ENCODE data around the gene IL17RC. TPM values are rescaled to one million over a fixed set of nuclear protein-coding genes. Genes with fewer than 3 reads are reported as not detected.

Gene IL17RC
- total RNA-seq, 2 experiments from 2014 or later, result 0.22 to 0.32 TPM

GRCh38 chr3:9947025-9947995 lies 30.4 kb downstream of the IL17RC start:
- H3K9me3 Mint-ChIP-seq, result no peaks in the 10 kb centered on the region
- peaks cover 18% of the 10 kb centered on the region for H3K4me1 Mint-ChIP-seq (ENCODE audit: low read depth)
- H3K36me3 Mint-ChIP-seq (ENCODE audit: low read depth), result peaks cover 3% of the 10 kb centered on the region
- TF ChIP-seq, protein P1, sequence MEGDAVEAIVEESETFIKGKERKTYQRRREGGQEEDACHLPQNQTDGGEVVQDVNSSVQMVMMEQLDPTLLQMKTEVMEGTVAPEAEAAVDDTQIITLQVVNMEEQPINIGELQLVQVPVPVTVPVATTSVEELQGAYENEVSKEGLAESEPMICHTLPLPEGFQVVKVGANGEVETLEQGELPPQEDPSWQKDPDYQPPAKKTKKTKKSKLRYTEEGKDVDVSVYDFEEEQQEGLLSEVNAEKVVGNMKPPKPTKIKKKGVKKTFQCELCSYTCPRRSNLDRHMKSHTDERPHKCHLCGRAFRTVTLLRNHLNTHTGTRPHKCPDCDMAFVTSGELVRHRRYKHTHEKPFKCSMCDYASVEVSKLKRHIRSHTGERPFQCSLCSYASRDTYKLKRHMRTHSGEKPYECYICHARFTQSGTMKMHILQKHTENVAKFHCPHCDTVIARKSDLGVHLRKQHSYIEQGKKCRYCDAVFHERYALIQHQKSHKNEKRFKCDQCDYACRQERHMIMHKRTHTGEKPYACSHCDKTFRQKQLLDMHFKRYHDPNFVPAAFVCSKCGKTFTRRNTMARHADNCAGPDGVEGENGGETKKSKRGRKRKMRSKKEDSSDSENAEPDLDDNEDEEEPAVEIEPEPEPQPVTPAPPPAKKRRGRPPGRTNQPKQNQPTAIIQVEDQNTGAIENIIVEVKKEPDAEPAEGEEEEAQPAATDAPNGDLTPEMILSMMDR (IDR thresholded peaks at IDR 0.05), result no peak
- ATAC-seq (no peak), DNase-seq (no peak)
- POLR2A ChIA-PET, result interaction anchor here (1.1 to 1.5 kb wide), 5 partner anchors 7 to 56 kb away, joined by 3 to 14 read pairs (median 6); partner anchors contain the start of genes CRELD1 and JAGN1
- CTCF ChIA-PET, result interaction anchor here (1.0 to 3.9 kb wide), 16 partner anchors 9 to 220 kb away, joined by 3 to 42 read pairs (median 4); partner anchors contain the start of genes CRELD1 and IL17RE
- intact Hi-C loops (cut with micrococcal nuclease), result no loop called here
- H3K4me3 Mint-ChIP-seq, result no peak overlapping the region
- H3K27ac Mint-ChIP-seq, result no peak overlapping the region
- H3K27me3 Mint-ChIP-seq, result no peaks in the 10 kb centered on the region

DNA sequence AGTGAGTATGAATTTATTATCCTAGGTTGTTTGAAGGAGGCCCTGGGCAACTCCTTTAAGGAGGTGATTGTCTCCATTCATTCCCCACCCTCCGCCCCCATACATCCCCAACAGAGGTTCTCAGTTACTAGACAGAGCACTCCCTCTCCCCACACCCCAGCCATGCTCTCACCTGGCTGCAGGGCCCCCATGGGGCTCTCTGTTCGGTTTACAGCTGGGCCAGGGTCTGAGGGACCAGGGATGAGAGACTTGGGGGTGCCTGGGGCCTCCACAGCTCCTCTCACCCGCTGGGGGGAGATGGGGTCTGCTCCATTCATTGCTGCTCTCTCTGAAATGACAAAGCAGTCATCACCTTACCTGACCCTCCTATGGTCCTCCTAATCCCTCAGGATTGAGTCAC lies 31.7 kb downstream of the IL17RC start:
- POLR2A ChIA-PET, result no interaction called here
- H3K4me3 Mint-ChIP-seq, result no peak overlapping the region

DNA sequence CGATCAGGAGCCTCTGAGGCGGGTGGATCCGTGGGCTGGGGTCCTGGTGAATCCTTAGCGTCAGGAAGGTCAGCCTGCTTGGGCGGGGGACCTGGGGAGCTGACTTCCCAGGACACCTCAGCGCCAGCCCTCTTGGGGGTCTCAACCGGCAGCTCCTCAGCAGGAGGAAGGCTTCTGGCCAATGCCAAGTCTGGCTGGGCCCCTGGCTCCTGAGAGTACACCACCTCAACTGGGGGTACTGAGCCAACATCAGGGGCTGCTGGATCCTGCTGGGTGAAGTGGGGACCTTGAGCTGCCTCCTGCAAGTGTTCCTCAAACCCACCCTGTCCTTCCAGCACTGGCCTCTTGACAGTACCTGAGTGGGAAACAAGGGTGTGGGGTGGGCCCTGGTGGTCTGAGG lies 32.2 kb downstream of the IL17RC start:
- intact Hi-C loops (cut with micrococcal nuclease), result no loop called here
- no peak for ATAC-seq

More for the DNA sequence above, 31.7 kb downstream of the IL17RC start:
- Mint-ChIP-seq H3K27me3 (no peaks in the 10 kb centered on the region), H3K27ac (no peak overlapping the region), H3K36me3 (ENCODE audit: low read depth) (peaks cover 3% of the 10 kb centered on the region), H3K4me1 (ENCODE audit: low read depth) (peaks cover 18% of the 10 kb centered on the region), H3K9me3 (no peaks in the 10 kb centered on the region)
- TF ChIP-seq, protein P1 (IDR thresholded peaks at IDR 0.05), result no peak
- intact Hi-C loops (cut with micrococcal nuclease), result no loop called here
- no peak for DNase-seq
- CTCF ChIA-PET, result interaction anchor here (1.5 to 3.9 kb wide), 3 partner anchors 14 to 38 kb away, joined by 4 to 11 read pairs (median 6); partner anchors contain the start of genes CRELD1 and EMC3
- ATAC-seq, result no peak

GRCh38 chr3:9949626-9950025 lies 32.7 kb downstream of the IL17RC start:
- H3K4me1 Mint-ChIP-seq (ENCODE audit: low read depth), result peaks cover 18% of the 10 kb centered on the region
- no peaks in the 10 kb centered on the region for H3K27me3 Mint-ChIP-seq
- peaks cover 3% of the 10 kb centered on the region for H3K36me3 Mint-ChIP-seq (ENCODE audit: low read depth)
- POLR2A ChIA-PET, result interaction anchor here (1.4 to 3.9 kb wide), 3 partner anchors 10 to 37 kb away, joined by 3 to 36 read pairs (median 4); partner anchors contain the start of genes CRELD1 and EMC3
- no peak overlapping the region for H3K27ac Mint-ChIP-seq
- CTCF ChIA-PET, result interaction anchor here (0.7 to 3.9 kb wide), 4 partner anchors 14 to 37 kb away, joined by 3 to 11 read pairs (median 5); partner anchors contain the start of genes CRELD1 and EMC3
- H3K9me3 Mint-ChIP-seq, result no peaks in the 10 kb centered on the region
- no peak overlapping the region for H3K4me3 Mint-ChIP-seq
- TF ChIP-seq, protein P1 (IDR thresholded peaks at IDR 0.05), result no peak
- no peak for DNase-seq
- ATAC-seq, result no peak
- intact Hi-C loops (cut with micrococcal nuclease), result no loop called here

More for the DNA sequence above, 32.2 kb downstream of the IL17RC start:
- Mint-ChIP-seq H3K9me3 (no peaks in the 10 kb centered on the region), H3K36me3 (ENCODE audit: low read depth) (peaks cover 3% of the 10 kb centered on the region), H3K4me3 (no peak overlapping the region), H3K27me3 (no peaks in the 10 kb centered on the region), H3K4me1 (ENCODE audit: low read depth) (peaks cover 18% of the 10 kb centered on the region), H3K27ac (no peak overlapping the region)
- no peak for DNase-seq
- CTCF ChIA-PET, result interaction anchor here (0.7 to 3.9 kb wide), 4 partner anchors 14 to 37 kb away, joined by 3 to 11 read pairs (median 5); partner anchors contain the start of genes CRELD1 and EMC3
- POLR2A ChIA-PET, result interaction anchor here (1.4 to 3.9 kb wide), 3 partner anchors 9 to 37 kb away, joined by 3 to 36 read pairs (median 4); partner anchors contain the start of genes CRELD1 and EMC3
- TF ChIP-seq, protein P1 (IDR thresholded peaks at IDR 0.05), result no peak
